GM21723 (cell line): ENCODE data around the gene SLC35A3.

Experiments
- ATAC-seq: cut with Tn5 transposase; IDR thresholded peaks from one replicate; pipeline ENCODE4 v1.9.1; 2021; ENCODE audit warnings: mild to moderate bottlenecking, moderate library complexity; ENCODE audit not compliant: unreplicated experiment

Gene SLC35A3

GRCh38 chr1:100074604-100075395, 105.0 kb downstream of the SLC35A3 start:
- ATAC-seq, result no peak

DNA sequence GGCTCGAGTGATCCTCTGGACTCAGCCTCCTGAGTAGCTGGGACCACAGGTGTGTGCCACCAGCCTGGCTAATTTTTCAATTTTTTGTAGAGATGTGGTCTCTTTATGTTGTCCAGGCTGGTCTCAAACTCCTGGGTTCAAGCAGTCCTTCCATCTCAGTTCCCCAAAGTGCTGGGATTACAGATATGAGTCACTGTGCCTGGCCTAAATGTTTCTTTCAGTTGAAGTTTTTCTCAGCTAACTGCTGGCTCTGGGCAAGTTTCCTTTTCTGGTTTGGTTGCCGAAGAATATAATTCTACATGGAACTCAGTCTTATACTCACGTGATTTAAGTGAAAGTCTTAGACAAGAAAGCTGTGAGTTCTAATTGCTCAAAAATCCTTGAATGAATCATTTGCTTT, 106.0 kb downstream of the SLC35A3 start:
- peak; percentile 60 for ATAC-seq

DNA sequence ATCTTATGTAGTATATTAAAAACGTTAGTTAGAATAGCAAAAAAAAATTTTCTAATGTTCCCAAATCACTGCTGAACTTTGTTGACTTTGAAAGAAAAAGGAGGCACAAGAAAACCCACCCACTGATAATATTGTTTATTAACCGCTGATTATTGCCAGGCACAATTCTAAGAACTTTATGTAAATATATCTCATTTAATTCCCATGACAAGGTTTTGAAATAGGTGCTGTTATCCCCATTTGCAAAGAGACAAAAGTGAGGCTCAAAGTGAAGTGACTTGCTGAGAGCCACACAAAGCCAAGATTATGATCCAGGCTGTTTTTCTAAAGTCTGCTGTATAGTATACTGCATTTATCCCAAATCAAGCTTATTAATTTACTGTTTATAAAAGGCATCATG, 106.5 kb downstream of the SLC35A3 start:
- ATAC-seq, result peak; percentile 2

DNA sequence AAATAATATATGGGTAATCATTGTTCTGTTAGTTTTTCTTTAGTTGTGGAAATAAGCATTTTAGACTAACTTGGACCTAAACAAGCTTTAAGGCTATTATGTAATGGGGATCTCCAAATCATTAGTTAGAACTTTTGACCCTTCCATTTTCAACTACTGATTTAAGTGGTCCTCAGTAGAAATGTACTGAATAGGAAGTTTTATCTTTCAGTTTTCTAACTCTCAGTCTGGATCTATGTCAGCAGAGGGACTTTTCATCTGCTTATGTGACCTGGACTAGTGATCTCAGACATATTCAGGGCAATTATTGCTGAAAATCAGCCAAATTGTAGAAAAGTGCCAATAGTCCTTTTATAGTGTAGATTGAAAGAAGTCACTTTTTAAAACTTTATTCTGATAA, 106.9 kb downstream of the SLC35A3 start:
- ATAC-seq, result peak; percentile 68

DNA sequence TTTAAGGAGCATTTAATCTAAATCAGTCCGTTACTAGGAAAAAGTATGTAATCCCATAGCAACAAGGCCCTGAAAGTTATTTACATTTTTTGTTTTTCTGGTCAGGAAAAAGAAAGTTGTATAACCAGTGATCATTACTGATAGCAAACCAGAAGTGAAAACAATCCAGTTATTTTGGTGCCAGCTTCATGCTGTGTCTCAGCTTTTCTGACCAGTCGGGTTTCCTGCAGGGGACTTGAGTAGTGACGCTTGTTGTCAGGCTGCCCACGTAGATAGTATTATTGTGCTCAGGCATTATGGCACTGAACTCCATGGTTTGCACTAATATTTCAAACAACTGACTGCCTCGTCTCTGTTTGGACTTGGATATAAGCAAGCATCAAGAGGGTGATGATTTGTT, 107.7 kb downstream of the SLC35A3 start:
- ATAC-seq, result peak; percentile 47

DNA sequence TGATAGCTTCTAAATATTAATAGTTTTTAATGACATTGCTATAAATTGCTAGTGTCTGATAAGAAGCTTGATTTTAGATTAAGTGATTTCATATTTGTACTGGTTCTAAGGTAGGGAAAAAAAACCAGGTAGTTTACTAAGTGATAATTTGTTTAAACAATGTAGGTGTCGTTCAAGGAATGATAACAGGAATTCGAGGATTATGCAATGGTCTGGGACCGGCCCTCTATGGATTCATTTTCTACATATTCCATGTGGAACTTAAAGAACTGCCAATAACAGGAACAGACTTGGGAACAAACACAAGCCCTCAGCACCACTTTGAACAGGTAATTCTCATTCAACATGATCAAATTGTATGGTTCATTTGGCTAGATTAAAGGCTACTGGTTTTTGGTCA, 110.5 kb downstream of the SLC35A3 start:
- ATAC-seq, result no peak
